Hepatocyte (in vitro differentiated cells): ENCODE data around the gene MSRB1. TPM values are rescaled to one million over a fixed set of nuclear protein-coding genes. Genes with fewer than 3 reads are reported as not detected.

ENCODE experiments used
- DNase-seq: peaks from one replicate; pipeline ENCODE4 v3.0.0-alpha.2; 2016; ENCODE audit warnings: low spot score
- H2AFZ ChIP-seq: fragments of 200-600 bp; sonication (generic); 2 replicates; pipeline ENCODE4 v1.6.0; 2016; ENCODE audit warnings: antibody characterized with exemption, mild to moderate bottlenecking
- H3K27ac ChIP-seq: fragments of 200-600 bp; sonication (generic); 2 replicates; pipeline ENCODE4 v1.5.1; 2016; ENCODE audit warnings: mild to moderate bottlenecking
- H3K27me3 ChIP-seq: fragments of 200-600 bp; sonication (generic); 2 replicates; pipeline ENCODE4 v1.6.1; 2016
- H3K36me3 ChIP-seq: fragments of 200-600 bp; sonication (generic); replicated peaks from 2 replicates; pipeline ENCODE4 v1.5.1; 2016; ENCODE audit warnings: low read depth; ENCODE audit not compliant: insufficient read depth
- H3K4me1 ChIP-seq: fragments of 200-600 bp; sonication (generic); 2 replicates; pipeline ENCODE4 v1.5.1; 2016; ENCODE audit warnings: mild to moderate bottlenecking, moderate library complexity; ENCODE audit not compliant: insufficient read depth
- H3K4me2 ChIP-seq: fragments of 200-600 bp; sonication (generic); 2 replicates; pipeline ENCODE4 v1.6.0; 2016
- H3K4me3 ChIP-seq: fragments of 200-600 bp; sonication (generic); 2 replicates; pipeline ENCODE4 v1.5.1; 2016; ENCODE audit warnings: mild to moderate bottlenecking
- H3K79me2 ChIP-seq: fragments of 200-600 bp; sonication (generic); 2 replicates; pipeline ENCODE4 v1.6.0; 2017; ENCODE audit warnings: mild to moderate bottlenecking
- H3K9me2 ChIP-seq: fragments of 200-600 bp; sonication (generic); replicated peaks from 2 replicates; pipeline ENCODE4 v1.6.0; 2017; ENCODE audit warnings: mild to moderate bottlenecking; ENCODE audit not compliant: insufficient read depth
- H3K9me3 ChIP-seq: fragments of 200-600 bp; sonication (generic); 2 replicates; pipeline ENCODE4 v1.5.1; 2016; ENCODE audit warnings: low read depth, mild to moderate bottlenecking
- H4K20me1 ChIP-seq: fragments of 200-600 bp; sonication (generic); 2 replicates; pipeline ENCODE4 v1.6.0; 2016; ENCODE audit warnings: mild to moderate bottlenecking; ENCODE audit not compliant: insufficient read depth, poor library complexity, severe bottlenecking
- EZH2 ChIP-seq: fragments of 200-600 bp; sonication (generic); IDR thresholded peaks from 2 replicates; pipeline ENCODE4 v1.6.1; 2016; ENCODE audit warnings: antibody characterized with exemption, mild to moderate bottlenecking, borderline replicate concordance
- EZH2phosphoT487 ChIP-seq: fragments of 200-600 bp; sonication (generic); IDR thresholded peaks from one replicate; pipeline ENCODE4 v1.6.1; 2018; ENCODE audit warnings: antibody characterized with exemption, mild to moderate bottlenecking, low read depth, moderate library complexity; ENCODE audit not compliant: unreplicated experiment, severe bottlenecking
- WGBS: methylation state at CpG from one replicate; pipeline ENCODE4 v1.1.6; 2016; ENCODE audit warnings: low lambda C conversion rate; ENCODE audit errors: missing lambda C conversion rate; 5-methylcytosine and 5-hydroxymethylcytosine counted together
- polyA plus RNA-seq: library from polyadenylated mRNA; unstranded; fragments of >200 nt; fragmentation: Nextera tagmentation; extraction: Ambion mirVana; gene quantifications from 2 replicates; pipeline ENCODE4 v1.2.1, GENCODE V29; 2016
- total RNA-seq: library from RNA; depleted of rRNA; stranded (reverse); fragments of >200 nt; gene quantifications from 2 replicates; pipeline ENCODE4 v1.2.3, GENCODE V29; 2014
- TF ChIP-seq, protein P1 (sequence below): fragments of 200-600 bp; sonication (generic); IDR thresholded peaks from 2 replicates; pipeline ENCODE4 v1.5.1; 2016; ENCODE audit warnings: antibody characterized with exemption, mild to moderate bottlenecking; ENCODE audit not compliant: poor library complexity

The MSRB1 gene
- total and polyA plus RNA-seq, 2 experiments from 2014 or later, result 31.3 to 62.4 TPM

DNA sequence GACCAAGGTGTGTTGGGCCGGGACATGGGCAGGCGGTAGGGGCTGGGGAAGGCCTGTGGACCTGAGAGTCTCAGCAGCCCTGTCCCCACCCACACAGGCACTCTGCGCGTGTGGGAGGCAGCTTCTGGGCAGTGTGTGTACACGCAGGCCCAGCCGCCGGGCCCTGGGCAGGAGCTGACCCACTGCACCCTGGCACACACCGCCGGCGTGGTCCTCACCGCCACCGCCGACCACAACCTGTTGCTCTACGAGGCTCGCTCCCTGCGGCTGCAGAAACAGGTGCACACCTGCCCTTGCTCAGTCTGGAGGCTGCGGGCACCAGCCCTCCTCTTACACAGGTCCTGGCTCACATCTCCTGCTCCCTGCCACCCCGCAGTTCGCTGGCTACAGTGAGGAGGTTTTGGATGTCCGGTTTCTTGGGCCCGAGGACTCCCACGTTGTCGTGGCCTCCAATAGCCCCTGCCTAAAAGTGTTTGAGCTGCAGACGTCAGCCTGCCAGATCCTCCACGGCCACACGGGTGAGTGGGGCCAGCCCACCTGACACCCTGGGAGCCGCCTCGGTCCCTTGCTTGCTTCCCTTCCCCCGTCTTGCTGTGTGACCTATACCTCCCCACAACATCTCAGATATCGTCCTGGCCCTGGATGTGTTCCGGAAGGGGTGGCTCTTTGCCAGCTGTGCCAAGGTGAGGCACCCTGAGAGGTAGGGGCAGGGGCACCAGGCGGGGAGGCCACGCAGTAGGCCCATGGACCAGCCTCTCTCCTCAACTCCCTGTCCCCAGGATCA lies 32.6 kb upstream of the MSRB1 start:
- Histone ChIP-seq H3K27me3 (peaks cover 22% of the 10 kb centered on the region), H3K79me2 (peaks cover 26% of the 10 kb centered on the region), H3K9me3 (no peaks in the 10 kb centered on the region), H3K27ac (no peak overlapping the region), H3K4me2 (no peak overlapping the region), H2AFZ (no peak overlapping the region), H3K36me3 (no peaks in the 10 kb centered on the region), H4K20me1 (no peaks in the 10 kb centered on the region), H3K4me3 (no peak overlapping the region), H3K9me2 (no peaks in the 10 kb centered on the region), H3K4me1 (peaks cover 24% of the 10 kb centered on the region)
- TF ChIP-seq EZH2phosphoT487 (no peak), EZH2 (no peak)
- TF ChIP-seq, protein P1, sequence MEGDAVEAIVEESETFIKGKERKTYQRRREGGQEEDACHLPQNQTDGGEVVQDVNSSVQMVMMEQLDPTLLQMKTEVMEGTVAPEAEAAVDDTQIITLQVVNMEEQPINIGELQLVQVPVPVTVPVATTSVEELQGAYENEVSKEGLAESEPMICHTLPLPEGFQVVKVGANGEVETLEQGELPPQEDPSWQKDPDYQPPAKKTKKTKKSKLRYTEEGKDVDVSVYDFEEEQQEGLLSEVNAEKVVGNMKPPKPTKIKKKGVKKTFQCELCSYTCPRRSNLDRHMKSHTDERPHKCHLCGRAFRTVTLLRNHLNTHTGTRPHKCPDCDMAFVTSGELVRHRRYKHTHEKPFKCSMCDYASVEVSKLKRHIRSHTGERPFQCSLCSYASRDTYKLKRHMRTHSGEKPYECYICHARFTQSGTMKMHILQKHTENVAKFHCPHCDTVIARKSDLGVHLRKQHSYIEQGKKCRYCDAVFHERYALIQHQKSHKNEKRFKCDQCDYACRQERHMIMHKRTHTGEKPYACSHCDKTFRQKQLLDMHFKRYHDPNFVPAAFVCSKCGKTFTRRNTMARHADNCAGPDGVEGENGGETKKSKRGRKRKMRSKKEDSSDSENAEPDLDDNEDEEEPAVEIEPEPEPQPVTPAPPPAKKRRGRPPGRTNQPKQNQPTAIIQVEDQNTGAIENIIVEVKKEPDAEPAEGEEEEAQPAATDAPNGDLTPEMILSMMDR, result no peak
- 97% methylated on average over 33 of the region's 33 CpGs for WGBS
- no peak for DNase-seq

DNA sequence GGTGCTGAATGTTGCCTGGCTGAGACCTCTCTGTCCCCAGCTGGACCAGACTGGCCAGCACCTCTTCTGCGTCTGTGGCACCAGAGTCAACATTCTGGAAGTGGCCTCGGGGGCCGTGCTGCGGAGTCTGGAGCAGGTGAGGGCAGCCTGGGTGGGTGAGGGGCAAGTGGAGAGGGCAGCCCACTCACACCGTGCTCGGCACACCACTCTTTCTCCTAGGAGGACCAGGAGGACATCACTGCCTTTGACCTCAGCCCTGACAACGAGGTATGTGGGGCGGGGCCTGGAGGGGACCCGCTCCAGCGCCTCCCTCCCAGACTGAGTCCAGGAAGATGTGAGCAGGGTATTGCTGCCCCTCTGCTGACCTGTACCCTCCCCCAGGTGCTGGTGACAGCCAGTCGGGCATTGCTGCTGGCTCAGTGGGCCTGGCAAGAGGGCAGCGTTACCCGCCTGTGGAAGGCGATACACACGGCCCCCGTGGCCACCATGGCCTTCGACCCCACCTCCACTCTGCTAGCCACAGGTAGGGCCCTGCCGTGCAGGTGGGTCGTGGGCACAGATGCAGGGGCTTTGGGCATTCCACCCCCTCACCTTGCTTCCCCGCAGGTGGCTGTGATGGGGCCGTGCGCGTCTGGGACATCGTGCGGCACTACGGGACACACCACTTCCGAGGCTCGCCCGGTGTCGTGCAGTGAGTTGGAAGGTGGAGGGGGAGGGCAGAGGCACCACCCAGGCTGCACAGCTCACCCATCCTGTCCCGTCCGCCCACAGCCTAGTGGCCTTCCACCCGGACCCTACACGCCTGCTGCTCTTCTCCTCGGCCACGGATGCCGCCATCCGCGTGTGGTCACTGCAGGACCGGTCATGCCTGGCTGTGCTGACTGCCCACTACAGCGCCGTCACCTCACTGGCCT lies 31.4 kb upstream of the MSRB1 start:
- Histone ChIP-seq H3K36me3 (no peaks in the 10 kb centered on the region), H3K9me3 (no peaks in the 10 kb centered on the region), H4K20me1 (no peaks in the 10 kb centered on the region), H3K27ac (no peak overlapping the region), H3K4me3 (no peak overlapping the region), H2AFZ (no peak overlapping the region), H3K4me1 (peaks cover 13% of the 10 kb centered on the region), H3K4me2 (no peak overlapping the region), H3K79me2 (peaks cover 26% of the 10 kb centered on the region), H3K9me2 (no peaks in the 10 kb centered on the region), H3K27me3 (peaks cover 9% of the 10 kb centered on the region)
- 96% methylated on average over 42 of the region's 42 CpGs for WGBS
- TF ChIP-seq, protein P1, result no peak
- TF ChIP-seq EZH2 (no peak), EZH2phosphoT487 (no peak)
- no peak for DNase-seq

GRCh38 chr16:1973461-1974156 lies 30.6 kb upstream of the MSRB1 start:
- peaks cover 1% of the 10 kb centered on the region for H3K27me3 ChIP-seq
- no peak for TF ChIP-seq EZH2phosphoT487
- TF ChIP-seq EZH2, result no peak
- TF ChIP-seq, protein P1, result no peak
- no peak overlapping the region for H2AFZ ChIP-seq
- H3K4me3 ChIP-seq, result no peak overlapping the region
- no peak overlapping the region for H3K27ac ChIP-seq
- H3K9me3 ChIP-seq, result no peaks in the 10 kb centered on the region
- H3K36me3 ChIP-seq, result no peaks in the 10 kb centered on the region
- H4K20me1 ChIP-seq, result no peaks in the 10 kb centered on the region
- H3K4me2 ChIP-seq, result peak overlapping the region; percentile 90
- peaks cover 11% of the 10 kb centered on the region for H3K4me1 ChIP-seq
- 95% methylated on average over 14 of the region's 16 CpGs for WGBS
- no peak for DNase-seq
- H3K9me2 ChIP-seq, result no peaks in the 10 kb centered on the region
- H3K79me2 ChIP-seq, result peaks cover 26% of the 10 kb centered on the region
